DMS114 treated with DMSO at 0.1 percent for 48 hours (cell line): ENCODE measurements around the gene PERCC1.
"Not testable (repeated sequence)": the region's sequence is repeated elsewhere in the genome, so short reads cannot be mapped to it uniquely, and the experiment has no call there.

ENCODE experiments used
- DNase-seq: peaks from one replicate; lab custom pipeline; 2025; ENCODE audit not compliant: unreplicated experiment; lab: John Stamatoyannopoulos, UW

PERCC1 gene

DNA sequence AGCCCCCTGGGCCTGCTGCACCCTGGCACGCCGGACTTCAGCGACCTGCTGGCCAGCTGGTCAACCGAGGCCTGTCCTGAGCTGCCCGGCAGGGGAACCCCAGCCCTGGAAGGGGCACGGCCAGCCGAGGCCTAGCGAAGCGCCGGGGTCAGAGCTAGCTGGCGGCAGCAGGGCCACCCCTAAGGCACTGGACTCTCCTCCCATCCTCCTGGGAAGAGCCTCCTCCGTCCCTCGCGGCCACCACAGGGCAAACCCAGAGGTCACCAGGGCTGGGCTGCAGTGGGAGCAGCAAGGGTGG, 2.3 kb downstream of the PERCC1 start:
- DNase-seq, result no peak

DNA sequence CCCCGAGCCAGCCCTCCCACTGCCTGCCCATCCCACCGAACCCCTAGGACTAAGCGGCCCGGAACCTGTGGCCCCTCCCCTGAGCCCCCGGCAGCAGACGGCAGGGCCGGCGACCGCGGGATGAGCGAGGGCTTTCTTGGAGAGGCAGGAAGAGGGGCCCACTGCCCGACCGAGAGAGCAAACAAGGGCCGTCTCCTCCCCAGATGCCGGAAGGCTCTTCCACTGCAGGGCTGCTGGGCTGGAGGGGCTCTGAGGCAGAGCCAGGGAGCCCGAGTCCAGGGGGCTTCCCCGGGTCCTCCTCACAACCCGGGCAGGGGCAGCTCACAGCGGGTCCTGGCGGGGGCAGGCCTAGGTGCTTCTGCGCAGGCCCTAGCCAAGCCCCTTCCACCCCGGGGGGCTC, 2.9 kb downstream of the PERCC1 start:
- no peak for DNase-seq

DNA sequence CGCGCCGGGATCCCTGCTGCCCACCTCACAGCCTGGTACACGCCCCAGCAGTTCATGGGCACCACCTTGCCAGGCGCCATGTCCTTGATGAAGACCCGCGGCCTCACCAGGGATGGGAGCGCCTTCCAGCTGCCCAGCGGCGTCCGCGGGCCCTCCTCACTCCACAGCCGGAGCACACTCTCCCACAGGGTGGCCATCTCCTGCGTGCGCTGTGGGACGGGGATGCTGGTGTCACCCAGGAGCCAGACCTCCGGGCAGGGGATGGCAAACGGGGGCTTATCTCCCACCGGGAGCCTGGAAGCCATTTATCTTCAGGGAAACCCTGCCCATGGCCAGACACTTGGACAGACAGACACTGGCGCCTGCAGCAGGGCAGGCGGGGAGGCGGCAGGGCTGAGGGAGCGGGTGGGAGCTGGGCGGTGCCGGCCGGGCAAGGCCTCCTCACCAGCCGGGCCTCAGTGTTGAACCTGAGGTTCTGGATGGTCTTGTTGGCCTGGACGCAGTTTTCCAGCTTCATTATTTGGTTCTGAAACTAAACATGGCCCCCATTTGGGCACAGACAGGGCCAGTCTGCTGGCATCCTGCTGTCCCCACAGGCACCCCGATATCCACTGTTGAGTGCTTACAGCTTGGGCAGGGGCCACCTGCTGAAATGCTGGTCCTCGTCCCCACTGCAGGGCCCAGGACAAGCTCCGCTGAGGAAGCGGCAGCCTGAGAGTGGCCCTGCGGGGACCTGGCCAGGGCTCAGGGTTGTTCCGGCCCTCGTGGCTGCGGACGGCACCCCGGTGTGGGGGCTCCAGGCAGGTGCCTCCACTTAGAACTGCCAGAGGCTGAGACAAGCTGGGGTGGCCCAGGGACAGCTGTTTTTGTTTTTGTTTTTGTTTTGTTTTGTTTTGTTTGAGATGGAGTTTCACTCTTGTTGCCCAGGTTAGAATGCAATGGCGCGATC, 4.0 kb downstream of the PERCC1 start:
- no peak for DNase-seq

DNA sequence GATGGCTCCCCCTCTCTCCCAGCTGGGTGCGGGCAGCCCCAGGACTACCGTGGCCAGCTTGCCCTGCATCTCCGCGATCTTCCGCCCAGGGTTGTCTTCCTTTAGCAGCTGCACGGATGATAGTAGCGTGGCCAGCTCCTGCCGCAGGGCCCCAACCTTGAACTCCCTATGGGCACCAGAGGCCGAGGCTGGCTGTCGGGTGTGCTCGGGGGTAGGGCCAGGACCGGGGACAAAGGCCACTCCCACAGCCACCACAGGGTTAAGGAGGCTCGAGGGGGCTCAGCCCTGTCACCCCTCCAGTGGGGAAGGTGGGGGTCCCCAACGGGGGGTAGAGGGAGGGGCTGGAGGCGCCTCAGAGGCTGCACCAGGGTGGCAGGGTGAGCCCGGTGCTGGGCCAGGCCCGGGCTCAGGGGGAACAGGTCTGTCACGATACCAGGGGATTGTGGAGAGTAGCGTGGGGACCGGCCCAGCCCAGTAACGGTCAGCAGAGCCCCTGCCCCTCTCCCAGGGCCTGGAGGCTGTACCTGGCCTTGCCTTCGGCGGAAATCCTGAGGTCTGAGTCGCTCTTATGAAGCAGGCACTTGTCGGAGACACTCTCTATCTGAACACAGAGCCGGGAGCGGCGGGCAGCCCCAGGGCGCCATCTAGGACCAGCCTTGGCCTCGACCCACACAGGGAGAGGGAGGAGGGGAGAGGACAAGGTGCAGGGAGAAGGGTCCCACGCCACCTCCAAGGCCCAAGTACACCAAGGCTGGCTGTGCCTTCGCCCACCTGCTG, 5.2 kb downstream of the PERCC1 start:
- no peak for DNase-seq

DNA sequence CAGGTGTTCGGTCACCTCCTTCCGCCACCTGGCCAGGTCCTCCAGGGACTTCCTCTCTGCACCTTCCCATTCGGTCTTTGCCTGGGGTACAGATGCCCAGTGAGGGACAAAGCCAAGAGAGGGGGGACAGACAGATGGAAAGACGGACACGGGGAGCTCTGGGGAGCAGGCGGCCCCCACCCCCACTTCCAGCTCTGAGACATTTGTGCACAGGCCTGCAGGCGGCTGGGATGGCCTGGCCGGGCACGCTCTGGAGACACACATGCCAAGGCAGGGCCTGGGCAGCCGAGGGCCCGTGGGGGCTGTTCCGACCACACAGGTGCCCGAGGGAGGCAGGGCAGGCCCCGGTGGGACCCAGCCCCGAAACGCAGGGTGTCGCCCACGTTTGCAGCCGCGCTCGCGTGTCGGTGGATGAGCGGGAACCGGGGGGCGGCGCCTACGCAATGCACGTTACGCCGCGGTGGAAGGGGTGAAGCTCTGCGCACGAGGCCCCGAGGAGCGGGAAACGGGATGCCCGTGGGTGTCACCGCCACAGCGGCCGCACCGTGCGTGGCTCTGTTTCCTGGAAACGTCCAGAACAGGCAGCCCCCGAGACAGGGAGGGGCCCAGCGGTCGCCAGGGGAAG, 6.0 kb downstream of the PERCC1 start:
- no peak for DNase-seq

DNA sequence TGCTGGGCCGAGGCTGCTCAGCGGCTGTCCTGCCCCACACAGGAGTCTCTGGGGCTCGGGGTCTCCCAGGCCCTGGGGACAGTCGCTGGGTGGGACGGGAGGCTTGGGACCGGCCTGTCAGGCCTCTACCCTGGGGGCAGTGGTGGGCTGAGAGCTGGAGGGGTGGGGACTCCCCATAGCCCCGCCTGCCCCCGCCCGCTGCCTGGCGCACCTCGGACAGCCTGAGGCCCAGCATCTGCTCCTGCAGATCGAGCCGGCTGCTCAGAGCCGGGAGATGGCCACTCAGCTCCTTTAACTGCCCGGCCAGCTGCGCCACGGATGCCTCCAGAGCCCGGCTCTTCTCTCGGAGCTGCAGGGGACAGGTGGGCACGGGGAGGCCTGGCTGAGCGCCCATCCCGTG, 6.7 kb downstream of the PERCC1 start:
- DNase-seq, result no peak

DNA sequence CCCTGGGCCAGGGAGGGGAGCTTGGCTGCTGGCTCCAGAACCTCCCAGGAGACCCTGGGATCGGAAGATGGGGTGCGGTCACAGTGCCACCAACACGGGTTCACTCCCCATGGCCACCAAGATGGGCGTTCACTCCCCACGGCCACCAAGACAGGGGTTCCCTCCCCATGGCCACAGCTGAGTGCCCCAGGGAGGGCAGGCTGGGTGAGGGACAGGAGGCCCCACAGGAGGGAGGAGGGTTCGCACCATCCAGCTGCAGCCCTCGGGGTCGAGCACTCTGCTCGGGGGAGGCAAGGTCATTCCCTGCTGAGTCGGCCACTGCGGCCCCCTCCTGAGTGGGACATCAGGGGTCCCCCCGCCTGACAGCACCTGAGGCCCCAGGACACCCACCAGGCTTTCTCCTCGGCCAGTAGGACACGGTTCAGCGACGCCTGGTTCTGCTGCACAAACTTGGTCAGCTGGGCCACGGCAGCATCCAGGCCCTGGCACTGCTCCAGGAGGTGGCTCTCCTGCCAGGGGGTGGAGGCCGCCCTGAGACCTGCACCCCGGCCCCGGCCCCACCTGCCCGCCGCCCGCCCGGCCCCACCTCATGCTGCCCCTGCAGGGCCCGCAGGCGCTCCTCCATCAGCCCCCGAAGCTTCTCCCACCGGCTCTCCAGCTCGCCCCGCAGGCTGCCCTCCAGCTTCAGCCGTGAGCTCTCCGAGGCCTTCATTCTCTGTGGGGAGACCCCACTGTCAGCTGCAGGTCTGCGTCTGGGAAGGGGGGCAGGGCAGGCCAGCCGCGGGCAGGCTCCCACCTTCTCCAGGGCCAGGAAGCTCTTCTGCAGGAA, 7.6 kb downstream of the PERCC1 start:
- DNase-seq, result no peak

DNA sequence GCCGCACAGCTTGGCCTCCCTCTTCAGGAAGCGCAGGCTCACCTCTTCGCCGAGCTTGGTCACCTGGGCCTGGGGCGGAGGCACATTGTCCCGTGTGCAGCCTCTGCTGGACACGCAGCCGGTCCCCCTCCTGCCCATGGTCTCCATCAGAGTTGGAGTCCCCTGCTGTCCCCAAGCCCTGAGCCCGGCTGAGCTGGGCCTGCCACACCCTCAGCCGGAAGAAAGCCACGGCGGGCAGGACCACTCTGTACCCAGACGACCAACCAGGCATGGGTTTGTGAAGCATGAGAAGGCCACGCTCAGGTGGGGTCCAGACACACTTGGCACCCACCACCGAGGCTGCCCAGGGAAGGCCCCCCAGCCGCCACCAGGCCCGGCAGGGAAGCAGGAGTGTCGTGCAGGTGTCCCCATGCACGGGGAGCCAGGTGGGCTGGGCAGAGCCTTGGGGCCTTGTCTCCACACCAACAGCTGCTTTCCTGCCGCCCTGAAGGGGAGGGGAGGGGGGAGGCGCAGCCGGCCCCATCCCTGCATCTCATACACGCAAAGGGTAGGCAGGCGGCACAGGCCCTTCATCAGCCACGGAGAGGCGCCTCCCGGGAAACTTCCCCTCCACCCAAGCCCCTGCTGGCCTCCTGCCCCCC, 8.3 kb downstream of the PERCC1 start:
- no peak for DNase-seq

DNA sequence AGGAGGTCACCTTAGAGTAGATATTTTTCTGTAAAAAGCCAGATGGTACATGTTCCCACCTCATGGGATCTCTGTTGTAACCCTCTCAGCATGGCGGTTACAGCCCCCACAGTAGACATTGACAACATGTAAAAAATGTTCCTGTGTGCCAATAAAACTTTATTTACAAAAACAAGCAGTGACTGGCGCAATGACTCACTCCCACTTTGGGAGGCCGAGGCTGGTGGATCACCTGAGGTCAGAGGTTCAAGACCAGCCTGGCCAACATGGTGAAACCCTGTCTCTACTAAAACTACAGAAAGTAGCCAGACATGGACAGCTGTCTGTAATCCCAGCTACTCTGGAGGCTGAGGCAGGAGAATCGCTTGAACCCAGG, 8.8 kb downstream of the PERCC1 start:
- not testable (repeated sequence) for DNase-seq

DNA sequence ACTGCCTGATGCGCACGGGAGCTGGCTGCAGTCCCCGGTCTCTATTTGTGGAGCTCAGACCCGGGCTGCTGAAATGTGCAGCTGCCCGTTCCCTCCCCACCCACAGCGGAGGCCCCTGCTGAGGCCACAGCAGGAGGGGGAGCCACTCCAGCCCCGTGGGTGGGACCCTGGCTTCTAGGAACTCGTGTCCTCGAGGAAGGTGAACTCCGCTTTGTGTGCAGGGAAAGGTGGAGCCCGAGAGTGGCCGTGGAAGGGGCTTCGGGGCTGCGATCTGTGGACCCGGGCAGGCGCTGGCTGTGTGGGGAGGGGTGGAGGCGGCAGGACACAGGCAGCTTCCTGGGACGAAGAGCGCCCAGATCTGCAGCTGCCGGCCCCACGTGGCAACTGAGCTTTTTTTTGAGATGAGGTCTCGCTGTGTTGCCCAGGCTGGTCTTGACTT, 10.5 kb downstream of the PERCC1 start:
- DNase-seq, result no peak

DNA sequence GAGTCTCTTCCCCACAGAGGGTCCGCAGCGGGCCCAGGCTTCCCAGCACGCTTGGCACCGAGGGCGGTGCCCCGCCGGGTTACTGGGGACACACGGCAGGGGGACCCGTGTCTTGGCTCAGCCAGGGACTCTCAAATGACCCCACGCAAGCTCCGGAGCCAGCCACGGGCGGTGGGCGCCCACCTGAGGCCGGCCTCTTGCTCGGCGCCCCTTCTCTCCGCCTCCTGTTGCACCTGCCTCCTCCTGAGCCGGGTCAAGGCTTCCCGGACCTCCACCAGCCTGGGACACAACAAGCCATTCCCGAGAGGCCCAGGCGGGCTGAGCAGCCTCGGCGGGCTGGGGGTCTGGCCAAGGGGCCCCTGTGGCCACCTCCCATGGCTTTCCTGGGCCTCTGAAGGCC, 11.8 kb downstream of the PERCC1 start:
- no peak for DNase-seq

DNA sequence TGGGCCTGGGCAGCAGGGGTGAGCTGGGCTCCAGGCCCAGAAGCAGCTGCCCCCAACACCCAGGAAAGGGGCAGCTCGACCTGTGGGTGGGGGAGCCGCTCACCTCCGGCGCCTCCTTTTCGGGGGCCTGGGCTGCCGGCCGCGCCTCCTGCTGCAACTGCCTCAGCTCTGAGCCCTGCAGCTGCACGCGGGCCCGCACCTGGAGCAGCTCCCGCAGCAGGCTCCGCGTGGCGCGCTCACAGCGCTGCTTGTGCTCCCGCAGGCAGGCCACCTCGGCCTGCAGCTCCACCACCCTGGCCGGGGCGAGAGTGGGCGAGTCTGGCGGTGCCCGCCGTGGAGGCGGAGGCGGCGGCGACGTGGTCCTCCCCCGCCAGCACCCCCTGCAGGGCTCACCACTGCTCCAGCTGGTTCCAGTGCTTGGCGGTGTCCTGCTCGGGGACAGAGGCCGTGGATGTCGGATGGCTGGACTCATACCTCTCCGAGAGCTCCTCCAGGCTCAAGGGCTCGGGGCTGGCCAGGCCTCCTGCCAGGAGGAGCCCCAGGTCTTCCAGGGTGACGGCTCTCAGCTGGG, 12.6 kb downstream of the PERCC1 start:
- no peak for DNase-seq

DNA sequence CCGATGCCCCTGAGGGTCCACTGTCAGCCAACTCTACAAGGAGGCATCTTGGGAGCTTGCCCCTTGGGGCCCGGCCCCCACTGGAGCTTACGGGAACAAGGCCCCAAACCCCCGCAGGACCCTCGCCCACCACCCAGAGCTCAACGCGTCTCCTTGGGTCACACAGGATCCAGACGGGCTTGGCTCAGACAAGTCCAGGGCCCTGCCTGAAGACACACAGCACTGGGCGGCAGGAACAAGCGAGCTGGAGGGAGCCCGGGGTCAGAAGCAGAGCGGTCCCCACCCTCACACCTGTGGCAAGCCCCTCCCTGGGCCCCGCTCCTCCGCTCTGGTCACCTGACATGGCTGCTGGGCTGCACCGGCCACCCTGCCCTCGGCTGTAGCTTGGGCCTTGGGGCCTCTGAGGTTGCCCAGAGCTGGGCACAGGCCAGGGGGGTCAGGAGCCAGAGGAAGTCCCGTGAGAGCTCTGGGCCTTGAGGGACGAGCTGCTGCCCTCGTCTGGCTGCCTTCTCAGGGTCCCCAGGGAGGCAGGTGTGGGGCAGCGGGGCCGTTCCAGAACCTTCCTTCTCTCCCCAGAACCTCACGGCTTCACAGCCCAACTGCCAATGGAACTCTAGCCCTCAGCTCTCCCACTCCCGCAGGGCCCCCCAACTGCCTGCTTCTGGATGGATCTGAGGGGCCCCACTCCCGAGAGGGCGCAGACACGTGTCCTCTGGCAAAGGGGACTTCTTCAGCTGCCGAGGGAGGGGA, 13.3 kb downstream of the PERCC1 start, which contains the start of gene CCDC154:
Gene CCDC154 (minus strand): TSS at position 577 of the 750 bp plus-strand sequence. CDS start 234 bp downstream, at position 343.
- no peak for DNase-seq

DNA sequence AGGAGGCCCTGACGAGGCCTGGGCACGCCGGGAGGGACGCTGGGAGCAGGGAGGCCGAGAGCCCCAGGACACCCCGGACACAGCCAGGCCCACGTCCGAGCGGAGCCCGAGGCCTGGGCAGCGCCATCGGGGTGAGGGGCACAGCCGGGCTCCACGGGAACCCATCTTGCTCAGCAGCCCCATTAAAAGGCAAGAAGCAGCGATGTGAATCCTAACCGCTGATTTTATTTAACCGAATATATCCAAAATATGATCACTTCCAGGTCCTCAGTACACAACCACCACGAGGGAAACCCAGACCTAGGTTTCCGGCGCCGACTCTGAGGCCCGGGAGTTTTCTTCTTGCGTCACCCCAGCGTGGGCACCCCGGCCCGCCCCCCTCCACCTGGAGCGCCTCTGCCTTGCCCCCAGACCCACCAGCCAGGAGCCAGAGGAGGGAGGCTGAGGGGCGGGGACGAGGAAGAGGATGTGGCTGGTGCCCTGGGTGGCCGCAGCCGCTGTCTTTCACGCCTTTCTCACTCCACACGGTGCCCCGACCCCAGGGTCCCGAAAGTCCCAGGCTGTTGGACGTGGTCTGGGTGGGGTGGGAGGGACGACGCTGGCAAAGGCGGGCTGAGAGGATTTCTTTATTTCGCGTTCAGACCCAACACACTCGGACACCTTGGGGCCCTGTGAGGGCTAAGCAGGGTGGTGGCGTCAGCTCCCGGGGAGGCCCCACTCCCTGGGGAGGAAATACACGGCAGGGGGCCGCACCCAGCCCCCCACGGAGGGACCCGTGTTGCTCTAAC, 14.0 kb downstream of the PERCC1 start:
- DNase-seq, result no peak

DNA sequence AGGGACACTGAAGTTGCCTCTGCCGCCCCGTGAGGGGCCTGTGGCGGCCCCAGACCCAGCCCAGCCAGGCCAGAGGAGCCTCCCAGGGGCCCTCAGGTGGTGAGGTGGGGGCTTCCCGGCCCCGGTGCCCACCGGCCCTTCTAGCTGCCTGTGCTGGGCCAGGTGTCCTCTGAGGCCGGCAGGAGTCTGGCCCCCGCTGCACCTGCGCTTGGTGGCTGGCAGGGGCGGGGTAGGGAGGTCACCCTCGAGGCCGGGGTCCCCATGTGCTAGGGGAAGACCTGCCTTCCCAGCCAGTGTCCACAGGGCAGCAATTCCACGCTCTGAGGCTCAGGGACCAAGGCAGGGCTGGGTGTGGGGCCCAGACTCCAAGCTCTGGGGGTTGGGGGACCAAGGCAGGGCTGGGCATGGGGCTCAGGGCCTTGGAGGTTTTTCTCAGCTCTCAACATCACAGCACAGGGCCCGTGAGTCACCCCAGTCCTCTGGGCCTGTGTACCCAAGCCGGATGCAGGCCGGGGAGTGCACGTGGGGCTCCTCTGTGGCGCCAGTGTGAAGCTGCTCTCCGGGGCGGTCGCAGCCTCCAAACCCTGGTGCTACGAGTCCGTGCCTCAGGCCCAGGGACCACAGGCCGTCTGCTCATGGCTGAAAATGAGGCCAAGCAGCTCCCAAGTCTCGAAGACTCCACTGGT, 14.8 kb downstream of the PERCC1 start:
- DNase-seq, result no peak

DNA sequence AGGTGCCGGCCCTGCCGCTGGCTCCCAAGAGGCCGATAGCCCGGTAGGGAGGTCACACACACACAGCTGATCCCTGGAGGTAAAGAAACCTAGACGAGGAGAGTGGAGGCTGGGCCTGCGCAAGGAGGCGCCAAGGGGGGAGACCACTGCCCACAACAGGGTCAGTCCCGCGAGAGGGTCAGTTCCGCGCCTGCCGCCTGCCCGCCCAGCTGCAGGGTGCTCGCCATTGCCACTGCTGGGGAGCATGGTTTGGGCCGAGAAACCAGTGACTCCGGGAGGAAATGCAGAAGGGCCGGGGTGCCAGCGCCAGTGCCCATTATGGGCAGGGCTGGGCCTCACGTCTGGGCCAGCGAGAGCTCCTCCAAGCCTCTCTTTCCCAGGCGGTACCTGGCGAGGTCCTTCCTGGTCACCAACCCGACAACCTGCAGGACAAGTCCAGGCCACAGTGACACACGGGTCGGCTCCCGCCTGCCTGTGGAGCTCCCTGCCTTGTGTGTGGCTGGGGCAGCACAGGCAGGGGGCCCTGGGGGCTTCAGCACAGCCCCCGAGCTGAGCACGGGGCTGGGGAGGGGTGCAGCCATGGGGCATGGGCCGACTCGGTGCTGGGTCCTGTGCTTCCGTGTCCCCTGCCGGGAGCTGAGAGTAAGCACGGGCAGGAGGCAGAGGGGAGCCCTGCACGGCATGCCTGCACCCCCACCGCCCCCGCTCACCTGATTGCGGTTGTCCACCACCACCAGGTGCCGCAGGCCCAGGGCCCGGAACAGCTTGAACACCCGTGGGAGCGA, 15.6 kb downstream of the PERCC1 start:
- no peak for DNase-seq

DNA sequence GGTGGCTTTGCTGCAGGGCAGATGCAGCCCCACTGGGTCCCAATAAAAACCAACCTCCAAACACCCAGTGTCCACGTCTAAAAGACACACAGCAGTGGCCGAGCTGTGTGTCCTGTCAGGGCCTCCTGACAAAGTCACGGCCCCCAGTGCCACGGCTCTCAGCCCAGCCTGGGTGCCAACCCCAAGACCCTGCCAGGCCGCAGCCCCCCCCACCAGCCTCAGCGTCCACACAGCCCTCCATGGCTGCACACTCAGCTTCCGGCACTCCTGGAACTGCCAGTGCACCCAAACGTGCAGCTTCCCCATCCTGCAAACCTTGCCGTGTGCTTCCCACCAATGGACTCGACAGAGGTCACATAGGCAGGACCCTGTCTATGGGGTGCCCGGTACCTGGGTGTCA, 17.1 kb downstream of the PERCC1 start:
- no peak for DNase-seq
